ENCODE data around the gene KCNJ13.

DNA sequence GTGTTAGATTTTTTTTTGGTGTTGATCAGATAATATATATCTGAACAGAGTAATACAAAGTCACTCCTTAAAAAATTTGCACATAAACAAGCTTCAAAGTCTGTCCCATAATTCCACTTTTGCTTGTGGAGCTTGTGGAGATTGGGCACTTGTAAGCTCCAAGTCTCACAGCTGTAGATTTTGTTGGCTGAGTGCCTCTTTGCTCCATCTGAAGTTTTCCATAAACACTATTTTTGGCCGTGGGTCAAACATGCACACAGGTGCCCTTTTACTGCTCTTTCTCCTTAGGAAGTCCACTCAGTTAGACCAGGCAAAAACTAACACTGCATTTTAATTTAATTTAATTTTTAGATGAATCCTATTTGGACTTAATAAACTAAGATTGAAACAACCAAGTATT lies 3.6 kb upstream of the KCNJ13 start:
- no peak for TF ChIP-seq TAF1 (IDR thresholded peaks at IDR 0.05; ENCODE audit: low read depth)
- no peak for TF ChIP-seq CTCF (IDR thresholded peaks at IDR 0.05; ENCODE audit: poor library complexity, severe bottlenecking)

Data from neural cell (in vitro differentiated cells).